ENCODE results near the gene KHDC1. TPM values are rescaled to one million over a fixed set of nuclear protein-coding genes. Genes with fewer than 3 reads are reported as not detected.
A peak's percentile ranks its signal among the peaks of the same experiment; 100 is the strongest.
"Not testable (repeated sequence)": the region's sequence is repeated elsewhere in the genome, so short reads cannot be mapped to it uniquely, and the experiment has no call there.

KHDC1 gene
- total RNA-seq, 1 experiment from 2014 or later, result 7.7 TPM

GRCh38 chr6:73282871-73283270, 19.9 kb upstream of the KHDC1 start:
- Histone ChIP-seq H3K4me2 (ENCODE audit: insufficient read depth, insufficient read length, low read length) (no peak overlapping the region), H3K9me3 (ENCODE audit: control insufficient read depth, low read depth, low read length) (no peaks in the 10 kb centered on the region), H3K4me1 (ENCODE audit: insufficient read depth, low read length) (no peaks in the 10 kb centered on the region), H4K91ac (ENCODE audit: insufficient read length, low read depth, low read length) (no peak overlapping the region), H3K23ac (ENCODE audit: insufficient read length, low read depth, low read length) (no peak overlapping the region), H3K4ac (ENCODE audit: low read depth, low read length) (no peak overlapping the region), H3K79me2 (ENCODE audit: insufficient read depth, low read length) (no peaks in the 10 kb centered on the region), H3K9ac (ENCODE audit: extremely low read depth, insufficient read length, low read length) (no peak overlapping the region), H2BK120ac (ENCODE audit: low read depth, low read length, poor library complexity, severe bottlenecking) (no peak overlapping the region), H3K14ac (ENCODE audit: insufficient read depth, low read length) (no peak overlapping the region), H4K20me1 (ENCODE audit: control insufficient read depth, insufficient read depth, insufficient read length) (no peaks in the 10 kb centered on the region), H3K18ac (ENCODE audit: insufficient read length, low read depth, low read length) (no peak overlapping the region), H2BK20ac (ENCODE audit: low read depth, low read length, poor library complexity, severe bottlenecking) (no peak overlapping the region), H2BK12ac (ENCODE audit: insufficient read length, low read depth, low read length) (no peak overlapping the region), H4K5ac (ENCODE audit: insufficient read length, low read depth, low read length) (no peak overlapping the region), H3K56ac (ENCODE audit: insufficient read length, low read depth, low read length) (no peak overlapping the region), H2BK15ac (ENCODE audit: low read depth, low read length) (no peak overlapping the region), H2BK5ac (ENCODE audit: insufficient read length, low read length) (no peak overlapping the region), H3K27me3 (ENCODE audit: insufficient read depth, low read length) (no peaks in the 10 kb centered on the region), H3T11ph (ENCODE audit: low read length) (no peak overlapping the region), H3K27ac (ENCODE audit: insufficient read length, low read depth, low read length) (no peak overlapping the region), H2AK5ac (ENCODE audit: insufficient read length, low read length) (no peak overlapping the region), H3K79me1 (ENCODE audit: insufficient read depth, low read depth, low read length, poor library complexity, severe bottlenecking) (no peaks in the 10 kb centered on the region), H4K8ac (replicated peaks; ENCODE audit: insufficient read length, low read depth, low read length) (no peak overlapping the region), H3K23me2 (ENCODE audit: insufficient read length, low read depth, low read length, poor library complexity, severe bottlenecking) (no peaks in the 10 kb centered on the region), H2AFZ (ENCODE audit: low read length) (no peak overlapping the region)
- Mint-ChIP-seq H3K4me3 (no peak overlapping the region), H3K36me3 (ENCODE audit: insufficient read depth in 1 of 3, low read depth in 3 of 3) (peaks cover 0 to 10% (median 0%) of the 10 kb centered on the region in 3 experiments; a peak in 2 of 7 replicates), H3K9me3 (no peaks in the 10 kb centered on the region), H3K4me1 (peaks cover 0 to 7% of the 10 kb centered on the region in 2 experiments; a peak in 2 of 4 replicates), H3K27me3 (ENCODE audit: low read depth) (no peaks in the 10 kb centered on the region), H3K27ac (peak overlapping the region in 2 of 3 experiments; percentile 14 to 19; a peak in 2 of 7 replicates)
- no peak for DNase-seq
- no CpG with 5 or more reads among the region's 5 CpGs for WGBS (ENCODE audit: extremely low coverage, insufficient read length, low lambda C conversion rate)
- no peak for TF ChIP-seq CTCF (conservative IDR thresholded peaks at IDR 0.05)

- not testable (repeated sequence) for H3K27ac Mint-ChIP-seq; H3K4me3 Mint-ChIP-seq; H2BK120ac ChIP-seq (ENCODE audit: low read depth, low read length, poor library complexity, severe bottlenecking); H2AFZ ChIP-seq (ENCODE audit: low read length); H3K9me3 ChIP-seq (ENCODE audit: control insufficient read depth, low read depth, low read length); H3K27me3 Mint-ChIP-seq (ENCODE audit: low read depth); H2AK5ac ChIP-seq (ENCODE audit: insufficient read length, low read length); H2BK5ac ChIP-seq (ENCODE audit: insufficient read length, low read length); H4K20me1 ChIP-seq (ENCODE audit: control insufficient read depth, insufficient read depth, insufficient read length); H3K27ac ChIP-seq (ENCODE audit: insufficient read length, low read depth, low read length); H3K4me2 ChIP-seq (ENCODE audit: insufficient read depth, insufficient read length, low read length); H3K4ac ChIP-seq (ENCODE audit: low read depth, low read length); H3K4me1 Mint-ChIP-seq; H3T11ph ChIP-seq (ENCODE audit: low read length); DNase-seq; H3K79me1 ChIP-seq (ENCODE audit: insufficient read depth, low read depth, low read length, poor library complexity, severe bottlenecking); H3K9ac ChIP-seq (ENCODE audit: extremely low read depth, insufficient read length, low read length); H2BK20ac ChIP-seq (ENCODE audit: low read depth, low read length, poor library complexity, severe bottlenecking); H4K91ac ChIP-seq (ENCODE audit: insufficient read length, low read depth, low read length); H3K9me3 Mint-ChIP-seq; H3K23ac ChIP-seq (ENCODE audit: insufficient read length, low read depth, low read length); H3K23me2 ChIP-seq (ENCODE audit: insufficient read length, low read depth, low read length, poor library complexity, severe bottlenecking); H3K79me2 ChIP-seq (ENCODE audit: insufficient read depth, low read length); H3K18ac ChIP-seq (ENCODE audit: insufficient read length, low read depth, low read length); H3K27me3 ChIP-seq (ENCODE audit: insufficient read depth, low read length); H3K4me1 ChIP-seq (ENCODE audit: insufficient read depth, low read length); H2BK15ac ChIP-seq (ENCODE audit: low read depth, low read length); H3K14ac ChIP-seq (ENCODE audit: insufficient read depth, low read length); H2BK12ac ChIP-seq (ENCODE audit: insufficient read length, low read depth, low read length); H4K8ac ChIP-seq (replicated peaks; ENCODE audit: insufficient read length, low read depth, low read length); H3K36me3 Mint-ChIP-seq (ENCODE audit: insufficient read depth in 1 of 3, low read depth in 3 of 3); H3K56ac ChIP-seq (ENCODE audit: insufficient read length, low read depth, low read length); H4K5ac ChIP-seq (ENCODE audit: insufficient read length, low read depth, low read length)
- WGBS (ENCODE audit: extremely low coverage, insufficient read length, low lambda C conversion rate), result no CpG with 5 or more reads among the region's 4 CpGs
Observed at GRCh38 chr6:73281684-73282083, 18.7 kb upstream of the KHDC1 start.
